H1 (cell line): ENCODE data around the gene TMIGD3. TPM values are rescaled to one million over a fixed set of nuclear protein-coding genes. Genes with fewer than 3 reads are reported as not detected.

Experiments
- ASH2L ChIP-seq: fragments of 200-600, 300-600 bp; sonication (generic); IDR thresholded peaks from one replicate; pipeline ENCODE4 v1.7.1; 2017; ENCODE audit warnings: low read length
- BCL11A ChIP-seq, 2 experiments: IDR thresholded peaks; one replicate each; pipeline ENCODE4 v1.6.1; 2011; ENCODE audit warnings: low read depth in 2 of 2, low read length in 2 of 2, mild to moderate bottlenecking in 2 of 2
- CBX5 ChIP-seq: fragments of 300-800, 300-1000 bp; sonication (generic); IDR thresholded peaks from 2 replicates; pipeline ENCODE4 v1.7.1; 2016; ENCODE audit warnings: antibody characterized with exemption, low read length, low read depth
- CHD1 ChIP-seq: IDR thresholded peaks from 2 replicates; pipeline ENCODE4 v1.6.1; 2012; ENCODE audit warnings: low read depth, low read length, improper control_type of control experiment
- CHD2 ChIP-seq: IDR thresholded peaks from 2 replicates; pipeline ENCODE4 v1.6.1; 2012; ENCODE audit warnings: low read length, improper control_type of control experiment
- CTBP2 ChIP-seq: IDR thresholded peaks from 2 replicates; pipeline ENCODE4 v1.7.0; 2011; ENCODE audit warnings: borderline replicate concordance, mild to moderate bottlenecking, moderate library complexity, mixed read lengths, low read length; ENCODE audit not compliant: insufficient read depth, insufficient read length
- HDAC6 ChIP-seq: IDR thresholded peaks from one replicate; pipeline ENCODE4 v1.7.1; 2012; ENCODE audit warnings: low read depth, mild to moderate bottlenecking, inconsistent platforms, low read length, moderate library complexity
- JUN ChIP-seq: IDR thresholded peaks from 2 replicates; pipeline ENCODE4 v1.6.1; 2011; ENCODE audit warnings: low read depth, mild to moderate bottlenecking, improper control_type of control experiment, low read length
- JUND ChIP-seq: IDR thresholded peaks from 2 replicates; pipeline ENCODE4 v1.6.1; 2011; ENCODE audit warnings: mild to moderate bottlenecking, improper control_type of control experiment, low read length
- KDM1A ChIP-seq: fragments of 200-600, 300-600 bp; sonication (generic); IDR thresholded peaks from 2 replicates; pipeline ENCODE4 v1.7.1; 2016; ENCODE audit warnings: mild to moderate bottlenecking, low read length, borderline replicate concordance
- KDM4A ChIP-seq: IDR thresholded peaks from one replicate; pipeline ENCODE4 v1.7.1; 2012; ENCODE audit warnings: low read depth, mild to moderate bottlenecking, moderate library complexity, low read length, inconsistent platforms; ENCODE audit not compliant: severe bottlenecking
- PHF8 ChIP-seq: fragments of 200-600 bp; sonication (generic); conservative IDR thresholded peaks from 2 replicates; pipeline ENCODE4 v1.7.1; 2012; ENCODE audit warnings: low read depth, mild to moderate bottlenecking, inconsistent platforms, low read length, moderate library complexity
- RFX5 ChIP-seq: IDR thresholded peaks from 2 replicates; pipeline ENCODE4 v1.6.1; 2011; ENCODE audit warnings: low read depth, low read length, improper control_type of control experiment, borderline replicate concordance
- SP1 ChIP-seq: IDR thresholded peaks from 2 replicates; pipeline ENCODE4 v1.6.1; 2011; ENCODE audit warnings: low read depth, low read length
- TAF7 ChIP-seq: optimal IDR thresholded peaks from 2 replicates; pipeline ENCODE3; 2011; ENCODE audit warnings: low read depth, mild to moderate bottlenecking, inconsistent platforms, low read length, moderate library complexity, borderline replicate concordance
- polyA plus RNA-seq, 7 experiments: library from polyadenylated mRNA; depleted of rRNA in 3 of 7; stranded (reverse) in 5 of 7; unstranded in 2 of 7; fragments of >200 nt in 5 of 7; fragments of 200-250 nt in 2 of 7; gene quantifications; 1 replicate in 5 of 7; 2 replicates in 1 of 7; 4 replicates in 1 of 7; pipeline versions ENCODE4 v1.2.1 to v1.2.3, GENCODE V29; 2011 to 2013; ENCODE audit warnings: missing spikeins in 2 of 7, mixed read lengths in 2 of 7
- total RNA-seq: library from RNA; stranded (reverse); fragmentation: NEBNext Ultra II Directional; extraction: Animal tissue kit (Norgen Biotek cat#: 25700); gene quantifications from 2 replicates; pipeline ENCODE4 v1.2.1, GENCODE V29; 2021

TMIGD3 gene
- total and polyA plus RNA-seq, 2 of the 8 experiments (the other 6 are each of a cell fraction or from before 2014, with no cell fraction given): not detected

- no peak for TF ChIP-seq CBX5
- TF ChIP-seq BCL11A (IDR thresholded peaks at IDR 0.05; ENCODE audit: low read depth in 2 of 2, low read length in 2 of 2): no peak
- no peak for TF ChIP-seq TAF7
- TF ChIP-seq CTBP2: peak; percentile 26
- no peak for TF ChIP-seq KDM1A
- TF ChIP-seq CHD2: no peak
- no peak for TF ChIP-seq RFX5
- TF ChIP-seq HDAC6: no peak
- TF ChIP-seq JUND: no peak
- TF ChIP-seq CHD1: no peak
- peak; percentile 45 for TF ChIP-seq KDM4A
- 0 out of 2 replicates have a peak, but pooled peaks have one; percentile 38 for TF ChIP-seq PHF8
- TF ChIP-seq ASH2L: peak; percentile 72
- 0 out of 2 replicates have a peak, but pooled peaks have one; percentile 34 for TF ChIP-seq SP1
- TF ChIP-seq JUN: no peak
These were observed 4.2 kb upstream of the TMIGD3 start (continued) for GRCh38 chr1:111507411-111508201.
